Measurements from ENCODE around the gene AFAP1L2.

The AFAP1L2 gene

GRCh38 chr10:114288424-114289095, 115.7 kb downstream of the AFAP1L2 start:
- DNase-seq (ENCODE audit: low read depth): no peak

- no peak for DNase-seq (ENCODE audit: low read depth)
These were observed 117.4 kb downstream of the AFAP1L2 start for GRCh38 chr10:114286921-114287320.

- DNase-seq (ENCODE audit: low read depth): no peak
These were observed 118.3 kb downstream of the AFAP1L2 start for GRCh38 chr10:114285961-114286441.

- no peak for DNase-seq (ENCODE audit: low read depth)
These were observed 119.8 kb downstream of the AFAP1L2 start for GRCh38 chr10:114284346-114285071.

GRCh38 chr10:114283535-114284234, 120.6 kb downstream of the AFAP1L2 start:
- DNase-seq (ENCODE audit: low read depth): no peak

- DNase-seq (ENCODE audit: low read depth): no peak
These were observed 121.2 kb downstream of the AFAP1L2 start for GRCh38 chr10:114283091-114283490.

GRCh38 chr10:114282526-114282925, 121.8 kb downstream of the AFAP1L2 start:
- DNase-seq (ENCODE audit: low read depth): no peak

- no peak for DNase-seq (ENCODE audit: low read depth)
These were observed 122.8 kb downstream of the AFAP1L2 start for GRCh38 chr10:114281461-114281860.

GRCh38 chr10:114281006-114281405, 123.3 kb downstream of the AFAP1L2 start:
- no peak for DNase-seq (ENCODE audit: low read depth)

GRCh38 chr10:114279901-114280644, 124.2 kb downstream of the AFAP1L2 start:
- DNase-seq (ENCODE audit: low read depth): no peak

- no peak for DNase-seq (ENCODE audit: low read depth)
These were observed 125.0 kb downstream of the AFAP1L2 start for GRCh38 chr10:114279289-114279688.

- DNase-seq (ENCODE audit: low read depth): no peak
These were observed 125.5 kb downstream of the AFAP1L2 start for GRCh38 chr10:114278884-114279191.

- DNase-seq (ENCODE audit: low read depth): no peak
These were observed 126.0 kb downstream of the AFAP1L2 start for GRCh38 chr10:114278140-114278883.

- DNase-seq (ENCODE audit: low read depth): no peak
These were observed 127.6 kb downstream of the AFAP1L2 start for GRCh38 chr10:114276671-114277070.

GRCh38 chr10:114276066-114276465, 128.2 kb downstream of the AFAP1L2 start:
- no peak for DNase-seq (ENCODE audit: low read depth)

GRCh38 chr10:114274616-114275453, 129.5 kb downstream of the AFAP1L2 start:
- DNase-seq (ENCODE audit: low read depth): no peak

- DNase-seq (ENCODE audit: low read depth): no peak
These were observed 130.4 kb downstream of the AFAP1L2 start for GRCh38 chr10:114273910-114274309.

GRCh38 chr10:114272696-114273095, 131.6 kb downstream of the AFAP1L2 start:
- no peak for DNase-seq (ENCODE audit: low read depth)

- no peak for DNase-seq (ENCODE audit: low read depth)
These were observed 132.5 kb downstream of the AFAP1L2 start for GRCh38 chr10:114271779-114272167.

GRCh38 chr10:114271075-114271778, 133.1 kb downstream of the AFAP1L2 start:
- DNase-seq (ENCODE audit: low read depth): no peak
